Adipocyte (in vitro differentiated cells): ENCODE results near the gene LACTBL1.

Experiments
- DNase-seq: peaks from one replicate; pipeline ENCODE4 v3.0.0-alpha.2; 2015; ENCODE audit warnings: low read depth
- H3K27me3 ChIP-seq: replicated peaks from 2 replicates; pipeline ENCODE4 v1.7.0; 2013; ENCODE audit warnings: mild to moderate bottlenecking, low read length, moderate library complexity; ENCODE audit not compliant: control insufficient read depth, insufficient read depth
- H3K36me3 ChIP-seq: 2 replicates; pipeline ENCODE4 v1.7.0; 2013; ENCODE audit warnings: low read length, mild to moderate bottlenecking, moderate library complexity; ENCODE audit not compliant: control insufficient read depth, insufficient read depth, severe bottlenecking
- H3K4me1 ChIP-seq: 2 replicates; pipeline ENCODE4 v1.7.0; 2013; ENCODE audit warnings: mild to moderate bottlenecking, low read length, moderate library complexity; ENCODE audit not compliant: control insufficient read depth, insufficient read depth
- H3K4me3 ChIP-seq: 2 replicates; pipeline ENCODE4 v1.7.0; 2013; ENCODE audit warnings: mild to moderate bottlenecking, low read length, moderate library complexity
- H3K9ac ChIP-seq: 2 replicates; pipeline ENCODE4 v1.7.0; 2013; ENCODE audit warnings: mild to moderate bottlenecking, low read length, moderate library complexity
- H3K9me3 ChIP-seq: 2 replicates; pipeline ENCODE4 v1.7.0; 2013; ENCODE audit warnings: mild to moderate bottlenecking, low read length, moderate library complexity; ENCODE audit not compliant: control insufficient read depth

Gene LACTBL1

DNA sequence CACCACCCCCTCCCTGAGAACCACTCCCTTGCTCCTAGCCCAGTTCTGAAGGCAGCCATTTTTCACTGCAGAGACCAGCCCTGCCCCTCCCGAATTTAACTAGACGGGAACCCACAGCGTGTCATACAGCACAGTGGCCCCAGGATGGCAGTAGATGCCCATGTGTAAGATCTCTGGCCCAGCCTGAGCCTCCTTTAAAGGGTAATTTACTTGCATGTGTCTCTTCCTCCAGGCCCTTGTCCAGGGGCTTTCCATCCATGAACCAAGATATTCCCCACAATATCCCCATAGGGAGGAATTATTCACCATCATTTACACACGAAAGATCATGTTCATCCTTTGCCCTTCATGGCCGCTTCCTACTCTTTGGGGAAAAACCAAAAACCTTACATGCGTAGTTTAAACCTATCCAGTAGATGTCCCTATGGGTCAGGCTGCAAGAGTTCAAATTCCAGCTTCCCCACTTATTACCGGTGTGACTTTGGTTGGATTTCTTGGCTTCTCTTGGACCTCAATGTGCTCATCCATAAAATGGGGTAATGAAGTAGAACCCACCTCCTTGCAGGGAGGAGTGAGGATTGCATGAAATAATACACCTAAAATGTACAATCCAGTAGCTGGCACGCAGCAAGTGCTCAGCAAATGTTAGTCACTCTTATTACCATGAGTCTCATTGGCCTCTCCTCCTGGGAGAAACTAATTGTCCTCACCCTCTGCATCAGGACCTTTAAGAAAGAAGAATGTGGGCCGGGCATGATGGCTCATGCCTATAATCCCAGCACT, 4.0 kb upstream of the LACTBL1 start:
- Histone ChIP-seq H3K4me1 (peaks cover 13% of the 10 kb centered on the region), H3K27me3 (peaks cover 11% of the 10 kb centered on the region), H3K9me3 (no peaks in the 10 kb centered on the region), H3K9ac (peak overlapping the region; percentile 62), H3K4me3 (no peak overlapping the region), H3K36me3 (no peaks in the 10 kb centered on the region)
- peak; percentile 90 for DNase-seq

DNA sequence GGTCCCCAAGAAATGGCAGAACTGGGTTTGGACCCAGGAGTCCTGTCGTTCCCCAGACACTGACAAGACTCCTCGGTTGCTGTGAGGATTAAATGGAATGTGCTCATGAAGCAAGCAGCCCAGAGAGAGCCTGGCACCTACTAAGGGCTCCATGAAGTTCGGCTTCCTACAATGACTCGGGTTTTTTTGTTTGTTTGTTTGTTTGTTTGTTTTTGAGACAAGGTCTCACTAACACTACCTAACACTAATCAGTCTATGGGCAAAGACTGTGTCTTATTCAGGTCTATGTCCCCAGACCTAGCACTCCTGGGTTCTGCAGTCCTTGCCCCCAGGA, 3.4 kb upstream of the LACTBL1 start:
- Histone ChIP-seq H3K27me3 (peaks cover 17% of the 10 kb centered on the region), H3K9me3 (no peaks in the 10 kb centered on the region), H3K9ac (peak overlapping the region; percentile 62), H3K4me3 (no peak overlapping the region), H3K36me3 (no peaks in the 10 kb centered on the region), H3K4me1 (peaks cover 13% of the 10 kb centered on the region)
- no peak for DNase-seq

DNA sequence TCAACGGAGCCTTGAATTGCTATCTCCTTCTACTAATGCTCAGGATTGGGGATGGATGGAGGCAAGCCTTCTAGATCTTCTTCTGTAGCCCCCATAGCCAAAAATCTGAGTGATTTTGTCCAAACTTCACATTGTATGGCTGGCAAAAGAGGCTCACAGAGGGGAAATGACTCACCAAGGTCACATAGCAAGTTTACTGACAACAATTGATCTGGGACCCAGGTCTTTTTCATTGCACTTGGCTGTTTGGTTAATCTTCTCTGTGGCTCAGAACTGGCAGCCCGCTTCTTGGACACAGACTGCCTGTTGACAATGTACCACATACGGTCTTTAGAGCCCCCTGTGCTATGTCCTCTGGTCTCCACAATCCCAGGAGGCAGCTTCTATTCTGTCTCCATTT, 3.0 kb upstream of the LACTBL1 start:
- DNase-seq, result no peak
- peaks cover 13% of the 10 kb centered on the region for H3K4me1 ChIP-seq

DNA sequence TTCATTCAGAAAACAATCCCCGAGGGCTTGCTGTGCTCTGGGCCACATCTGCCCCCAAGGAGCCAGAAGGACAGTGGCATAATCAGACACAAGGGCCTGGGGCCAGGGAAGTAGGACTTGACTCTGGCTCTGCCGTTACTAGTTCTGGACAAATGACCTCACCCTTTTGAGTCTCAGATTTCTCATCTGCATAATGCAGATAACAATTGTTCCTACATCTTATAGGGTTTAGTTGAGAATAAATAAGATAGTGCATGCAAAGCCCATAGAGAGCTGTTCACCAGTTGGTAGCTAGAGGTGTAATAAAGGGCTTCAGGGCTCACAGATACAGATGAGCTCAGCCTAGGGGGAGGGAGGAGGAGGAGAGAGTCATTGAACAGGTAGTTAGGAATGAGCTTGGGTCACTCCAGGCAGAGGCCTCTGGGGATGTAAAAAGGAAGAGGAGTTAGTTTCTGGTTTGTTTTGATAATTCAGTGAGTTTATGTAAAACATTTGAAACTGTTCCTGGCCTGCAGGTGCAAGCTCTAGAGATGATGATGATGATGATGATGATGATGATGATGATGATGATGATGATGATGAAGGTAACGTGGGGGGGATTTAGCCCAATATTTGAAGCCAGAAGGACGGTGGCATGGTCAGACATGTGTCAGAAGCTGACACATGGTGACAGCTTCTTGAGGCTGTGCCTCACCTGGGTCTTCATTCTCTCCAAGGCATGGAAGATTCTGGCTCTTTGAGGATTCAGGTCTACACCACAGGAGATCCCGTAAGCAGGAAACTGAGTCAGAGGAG, 858 bp downstream of the LACTBL1 start:
- peak; percentile 37 for DNase-seq
- Histone ChIP-seq H3K4me3 (no peak overlapping the region), H3K27me3 (peaks cover 44% of the 10 kb centered on the region), H3K36me3 (no peaks in the 10 kb centered on the region), H3K9ac (no peak overlapping the region), H3K9me3 (no peaks in the 10 kb centered on the region), H3K4me1 (peaks cover 22% of the 10 kb centered on the region)

More for the DNA sequence above, 3.0 kb upstream of the LACTBL1 start:
- H3K9ac ChIP-seq, result peak overlapping the region; percentile 62
- H3K4me3 ChIP-seq, result no peak overlapping the region
- H3K27me3 ChIP-seq, result peaks cover 21% of the 10 kb centered on the region
- no peaks in the 10 kb centered on the region for H3K36me3 ChIP-seq
- H3K9me3 ChIP-seq, result no peaks in the 10 kb centered on the region

DNA sequence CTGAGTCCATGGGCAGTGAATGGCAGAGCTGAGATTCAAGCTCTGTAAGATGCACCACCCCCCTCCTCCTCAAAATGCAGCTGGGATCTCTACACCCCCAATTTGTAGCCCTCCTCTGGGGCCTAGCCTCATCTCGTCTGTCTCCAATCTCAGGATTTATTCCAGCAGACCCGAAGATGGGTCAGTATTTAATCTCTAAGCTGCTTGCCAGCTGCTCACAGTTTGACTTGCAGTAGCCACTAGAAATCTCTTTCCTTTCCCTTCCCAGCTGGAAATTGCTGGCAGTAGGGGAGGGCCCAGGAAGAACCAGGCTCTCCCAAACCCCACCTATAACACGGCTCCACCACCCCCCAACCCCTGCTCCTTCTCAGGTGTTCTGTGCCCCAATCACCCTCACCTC, 1.5 kb downstream of the LACTBL1 start:
- Histone ChIP-seq H3K9ac (no peak overlapping the region), H3K9me3 (peaks cover 6% of the 10 kb centered on the region), H3K27me3 (peaks cover 48% of the 10 kb centered on the region), H3K4me3 (no peak overlapping the region), H3K4me1 (peaks cover 20% of the 10 kb centered on the region), H3K36me3 (no peaks in the 10 kb centered on the region)
- no peak for DNase-seq

DNA sequence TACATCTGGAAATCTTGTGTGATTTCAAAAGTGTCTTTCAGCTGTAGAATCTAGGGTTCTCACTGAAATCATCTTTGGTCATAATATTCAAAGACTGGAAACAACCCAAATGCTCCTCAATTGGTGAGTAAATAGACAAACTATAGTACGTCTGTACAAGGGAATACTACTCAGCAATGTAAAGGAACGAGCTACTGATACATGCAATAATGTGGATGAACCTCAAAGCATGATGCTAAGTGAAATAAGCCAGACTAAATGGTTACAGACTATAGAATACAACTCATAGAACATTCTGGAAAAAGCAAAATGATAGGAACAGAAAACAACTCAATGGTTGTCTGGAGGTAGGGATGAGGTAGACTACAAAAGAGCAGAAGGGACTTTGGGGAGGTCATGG, 2.6 kb downstream of the LACTBL1 start:
- H3K4me1 ChIP-seq, result peaks cover 14% of the 10 kb centered on the region
- no peak for DNase-seq
- peaks cover 10% of the 10 kb centered on the region for H3K9me3 ChIP-seq
- H3K4me3 ChIP-seq, result no peak overlapping the region
- H3K27me3 ChIP-seq, result peaks cover 55% of the 10 kb centered on the region
- no peaks in the 10 kb centered on the region for H3K36me3 ChIP-seq
- H3K9ac ChIP-seq, result no peak overlapping the region

DNA sequence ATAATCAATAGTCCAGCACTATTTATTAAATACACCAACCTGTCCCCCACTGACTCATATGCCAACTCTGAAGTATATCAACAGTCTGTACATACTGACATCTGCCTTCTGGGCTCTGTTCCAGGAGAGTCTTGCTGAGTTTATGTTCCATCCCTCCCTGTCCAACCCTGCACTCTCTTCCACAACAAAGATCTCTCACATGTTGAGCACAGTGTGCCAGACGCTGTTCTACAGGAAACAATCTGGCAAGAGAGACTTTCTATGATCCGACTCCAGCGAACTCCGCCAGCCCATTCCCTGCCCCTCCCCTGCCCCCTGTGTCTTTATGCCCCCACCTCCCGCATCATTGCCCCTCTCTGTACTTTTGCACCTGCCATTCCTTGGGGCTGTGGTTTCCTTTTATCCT, 3.4 kb downstream of the LACTBL1 start:
- H3K36me3 ChIP-seq, result no peaks in the 10 kb centered on the region
- H3K9ac ChIP-seq, result no peak overlapping the region
- H3K9me3 ChIP-seq, result peaks cover 10% of the 10 kb centered on the region
- H3K4me3 ChIP-seq, result no peak overlapping the region
- H3K27me3 ChIP-seq, result peaks cover 63% of the 10 kb centered on the region
- peak; percentile 72 for DNase-seq
- peaks cover 14% of the 10 kb centered on the region for H3K4me1 ChIP-seq

DNA sequence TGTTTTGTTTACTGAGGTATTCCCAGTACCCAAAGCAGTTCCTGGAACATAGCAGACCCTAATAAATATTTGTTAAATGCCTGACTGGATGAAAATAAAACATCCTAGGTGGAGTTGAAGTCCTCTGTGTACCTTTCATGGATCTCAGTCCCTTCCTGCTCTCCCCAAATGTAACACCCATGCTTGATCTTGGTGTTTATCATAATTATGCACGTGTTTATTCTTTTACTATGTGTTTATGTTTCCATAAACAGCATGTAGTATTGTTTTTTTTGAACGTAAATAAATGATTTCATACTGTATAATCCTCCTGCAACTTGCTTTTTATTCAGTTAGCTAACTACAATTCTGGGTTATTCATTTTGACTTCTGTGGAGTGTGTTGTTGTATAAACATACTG, 4.8 kb downstream of the LACTBL1 start:
- H3K9ac ChIP-seq, result no peak overlapping the region
- no peak for DNase-seq
- no peaks in the 10 kb centered on the region for H3K36me3 ChIP-seq
- peaks cover 10% of the 10 kb centered on the region for H3K9me3 ChIP-seq
- peaks cover 68% of the 10 kb centered on the region for H3K27me3 ChIP-seq
- no peak overlapping the region for H3K4me3 ChIP-seq
- H3K4me1 ChIP-seq, result peaks cover 10% of the 10 kb centered on the region

DNA sequence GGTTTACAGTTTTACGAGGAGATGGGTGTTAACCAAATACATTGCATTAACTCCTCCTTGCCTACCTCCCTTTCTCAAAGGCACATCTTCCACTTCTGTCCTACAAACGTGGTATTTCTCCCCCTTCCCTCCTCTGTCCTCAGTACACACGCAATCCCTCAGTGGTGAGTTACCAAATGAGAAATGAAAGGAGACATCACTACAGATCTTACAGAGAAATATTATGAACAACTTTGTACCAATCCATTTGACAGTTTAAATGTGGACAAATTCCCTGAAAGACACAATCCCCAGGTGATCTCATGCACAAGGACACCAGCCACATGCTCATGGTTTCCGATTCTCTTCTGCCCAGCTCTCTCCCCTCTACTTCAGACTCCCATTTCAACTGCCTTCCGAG, 6.4 kb downstream of the LACTBL1 start:
- H3K9ac ChIP-seq, result no peak overlapping the region
- peaks cover 10% of the 10 kb centered on the region for H3K9me3 ChIP-seq
- peaks cover 66% of the 10 kb centered on the region for H3K27me3 ChIP-seq
- H3K4me1 ChIP-seq, result peaks cover 9% of the 10 kb centered on the region
- DNase-seq, result no peak
- H3K36me3 ChIP-seq, result no peaks in the 10 kb centered on the region
- no peak overlapping the region for H3K4me3 ChIP-seq

DNA sequence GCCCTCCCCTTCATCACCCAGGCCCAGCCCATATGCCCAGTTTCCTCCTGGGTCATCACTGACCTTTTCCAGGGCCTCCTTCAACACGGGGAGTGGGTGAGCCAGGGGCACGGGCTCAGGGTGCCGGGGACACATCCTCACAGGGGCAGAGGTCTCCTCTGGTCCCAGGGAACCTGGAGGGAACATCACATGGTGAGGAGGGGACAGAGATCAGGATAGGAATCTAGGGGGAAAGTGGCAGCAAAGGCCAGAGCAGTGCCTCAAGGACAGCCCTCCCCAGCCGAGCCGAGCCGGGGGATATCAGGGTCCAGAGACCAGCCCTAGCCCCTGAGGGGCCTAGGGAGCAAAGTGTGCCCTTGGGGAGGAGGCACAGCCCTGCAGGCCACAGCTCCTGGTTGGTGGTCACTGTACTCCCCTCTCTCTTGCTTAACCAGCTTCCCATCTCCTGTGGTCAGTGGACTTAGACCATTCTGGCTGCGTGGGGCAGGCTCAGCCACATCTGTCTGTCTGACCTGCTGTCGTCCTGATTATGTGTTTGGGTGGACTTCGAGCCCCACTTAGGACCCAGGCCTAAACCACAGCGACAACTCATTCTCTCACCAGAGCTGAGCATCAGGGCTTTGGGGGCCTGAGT, 9.5 kb downstream of the LACTBL1 start:
- H3K27me3 ChIP-seq, result peaks cover 55% of the 10 kb centered on the region
- H3K36me3 ChIP-seq, result no peaks in the 10 kb centered on the region
- peaks cover 10% of the 10 kb centered on the region for H3K9me3 ChIP-seq
- H3K4me1 ChIP-seq, result no peaks in the 10 kb centered on the region
- no peak for DNase-seq
- no peak overlapping the region for H3K9ac ChIP-seq
- H3K4me3 ChIP-seq, result no peak overlapping the region

DNA sequence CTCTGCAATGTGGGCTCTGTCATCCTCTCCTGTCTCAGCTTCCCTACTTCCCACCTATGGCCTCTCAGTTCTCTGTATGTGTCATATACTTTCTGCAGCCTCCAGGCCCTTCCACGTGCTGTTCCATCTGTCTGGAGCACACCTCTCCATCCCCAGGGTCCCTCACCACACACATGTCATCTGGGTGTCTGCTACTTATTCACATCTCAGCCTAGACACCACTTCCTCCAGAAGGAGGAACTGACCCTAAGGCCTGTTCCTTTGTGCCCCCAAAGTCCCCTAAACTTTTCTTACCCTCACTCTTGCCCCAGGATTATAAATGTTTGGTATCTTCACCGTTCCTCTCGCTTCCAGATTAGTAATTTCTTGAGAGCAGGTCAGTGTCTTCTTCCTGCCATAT, 10.1 kb downstream of the LACTBL1 start:
- no peak for DNase-seq
- no peaks in the 10 kb centered on the region for H3K36me3 ChIP-seq
- peaks cover 10% of the 10 kb centered on the region for H3K9me3 ChIP-seq
- H3K9ac ChIP-seq, result no peak overlapping the region
- H3K4me1 ChIP-seq, result no peaks in the 10 kb centered on the region
- H3K4me3 ChIP-seq, result no peak overlapping the region
- peaks cover 49% of the 10 kb centered on the region for H3K27me3 ChIP-seq
